K562 (cell line): ENCODE data around the gene ARHGAP12.

ENCODE experiments used
- BRCA1 ChIP-seq, 2 experiments: fragments of 450-650 bp in 1 of 2; sonication (generic) in 1 of 2; formaldehyde crosslinking in 1 of 2; IDR thresholded peaks; 2 replicates each; pipeline versions ENCODE4 v1.5.0 to v1.6.1; 2017 to 2020; ENCODE audit warnings: mild to moderate bottlenecking in 1 of 2, missing genetic modification reagents in 1 of 2
- GTF2F1 ChIP-seq: IDR thresholded peaks from 2 replicates; pipeline ENCODE4 v1.6.1; 2011; ENCODE audit warnings: low read depth, low read length, improper control_type of control experiment
- L3MBTL2 ChIP-seq: fragments of 450-650 bp; IDR thresholded peaks from 2 replicates; pipeline ENCODE4 v1.6.1; 2016; ENCODE audit warnings: mild to moderate bottlenecking, moderate library complexity
- MTA2 ChIP-seq: fragments of 450-650 bp; IDR thresholded peaks from 2 replicates; pipeline ENCODE4 v1.6.1; 2016; ENCODE audit warnings: low read depth
- NBN ChIP-seq: fragments of 450-650 bp; IDR thresholded peaks from 2 replicates; pipeline ENCODE4 v1.6.1; 2016; ENCODE audit warnings: low read depth, mild to moderate bottlenecking
- POLR2AphosphoS5 ChIP-seq: IDR thresholded peaks from 2 replicates; pipeline ENCODE4 v1.6.1; 2011; ENCODE audit warnings: mild to moderate bottlenecking, low read depth, low read length, moderate library complexity; ENCODE audit not compliant: control insufficient read depth, insufficient read depth
- TAF1 ChIP-seq: IDR thresholded peaks from 2 replicates; pipeline ENCODE4 v1.6.1; 2011; ENCODE audit warnings: mild to moderate bottlenecking, low read length, moderate library complexity; ENCODE audit not compliant: insufficient read depth, control insufficient read depth, severe bottlenecking; ENCODE audit errors: extremely low read depth
- TF ChIP-seq, protein P1 (sequence below), 3 experiments: IDR thresholded peaks in 2 of 3; conservative IDR thresholded peaks in 1 of 3; 2 replicates each; pipeline ENCODE4 v1.5.1; 2011 to 2012; ENCODE audit warnings: low read length in 3 of 3, mild to moderate bottlenecking in 3 of 3, control low read depth in 2 of 3, improper control_type of control experiment in 1 of 3, inconsistent platforms in 1 of 3, low read depth in 1 of 3, mixed read lengths in 1 of 3, moderate library complexity in 1 of 3; ENCODE audit not compliant: insufficient read depth in 2 of 3

DNA sequence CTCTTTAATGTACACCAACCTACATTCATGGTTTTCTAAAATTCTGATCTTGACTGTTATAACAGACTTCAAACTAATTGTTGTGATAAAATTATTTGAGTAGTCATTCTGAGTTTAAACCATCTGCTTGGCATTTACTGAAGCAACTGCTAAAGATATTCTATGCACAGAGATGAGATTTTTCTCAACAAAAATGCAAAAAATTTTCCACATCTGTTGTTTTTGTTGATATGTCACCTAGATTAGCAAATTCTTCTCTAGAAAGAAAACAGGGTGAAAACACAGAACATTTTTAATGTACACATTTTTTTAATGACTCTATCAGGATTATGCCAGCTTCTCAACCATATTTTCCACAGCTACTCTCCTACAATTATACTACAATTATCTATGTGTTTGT, 42.7 kb downstream of the ARHGAP12 start:
- TF ChIP-seq NBN (no peak), MTA2 (no peak), L3MBTL2 (no peak), POLR2AphosphoS5 (no peak), GTF2F1 (no peak), BRCA1 (IDR thresholded peaks at IDR 0.05) (no peak), BRCA1 (CRISPR knock-in tag; IDR thresholded peaks at IDR 0.05) (no peak), TAF1 (no peak)
- TF ChIP-seq, protein P1, sequence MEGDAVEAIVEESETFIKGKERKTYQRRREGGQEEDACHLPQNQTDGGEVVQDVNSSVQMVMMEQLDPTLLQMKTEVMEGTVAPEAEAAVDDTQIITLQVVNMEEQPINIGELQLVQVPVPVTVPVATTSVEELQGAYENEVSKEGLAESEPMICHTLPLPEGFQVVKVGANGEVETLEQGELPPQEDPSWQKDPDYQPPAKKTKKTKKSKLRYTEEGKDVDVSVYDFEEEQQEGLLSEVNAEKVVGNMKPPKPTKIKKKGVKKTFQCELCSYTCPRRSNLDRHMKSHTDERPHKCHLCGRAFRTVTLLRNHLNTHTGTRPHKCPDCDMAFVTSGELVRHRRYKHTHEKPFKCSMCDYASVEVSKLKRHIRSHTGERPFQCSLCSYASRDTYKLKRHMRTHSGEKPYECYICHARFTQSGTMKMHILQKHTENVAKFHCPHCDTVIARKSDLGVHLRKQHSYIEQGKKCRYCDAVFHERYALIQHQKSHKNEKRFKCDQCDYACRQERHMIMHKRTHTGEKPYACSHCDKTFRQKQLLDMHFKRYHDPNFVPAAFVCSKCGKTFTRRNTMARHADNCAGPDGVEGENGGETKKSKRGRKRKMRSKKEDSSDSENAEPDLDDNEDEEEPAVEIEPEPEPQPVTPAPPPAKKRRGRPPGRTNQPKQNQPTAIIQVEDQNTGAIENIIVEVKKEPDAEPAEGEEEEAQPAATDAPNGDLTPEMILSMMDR (IDR thresholded peaks at IDR 0.05 in 2 of 3, conservative IDR thresholded peaks at IDR 0.05 in 1 of 3; ENCODE audit: insufficient read depth in 2 of 3, low read depth in 1 of 3, low read length in 3 of 3) = no peak
